ENCODE results near the gene DNAJC12. TPM values are rescaled to one million over a fixed set of nuclear protein-coding genes. Genes with fewer than 3 reads are reported as not detected.
"Not testable (repeated sequence)": the region's sequence is repeated elsewhere in the genome, so short reads cannot be mapped to it uniquely, and the experiment has no call there.

The DNAJC12 gene
- total and polyA plus RNA-seq, 10 donors = 0.43 to 2.0 (median 0.74) TPM; not detected in 1

DNA sequence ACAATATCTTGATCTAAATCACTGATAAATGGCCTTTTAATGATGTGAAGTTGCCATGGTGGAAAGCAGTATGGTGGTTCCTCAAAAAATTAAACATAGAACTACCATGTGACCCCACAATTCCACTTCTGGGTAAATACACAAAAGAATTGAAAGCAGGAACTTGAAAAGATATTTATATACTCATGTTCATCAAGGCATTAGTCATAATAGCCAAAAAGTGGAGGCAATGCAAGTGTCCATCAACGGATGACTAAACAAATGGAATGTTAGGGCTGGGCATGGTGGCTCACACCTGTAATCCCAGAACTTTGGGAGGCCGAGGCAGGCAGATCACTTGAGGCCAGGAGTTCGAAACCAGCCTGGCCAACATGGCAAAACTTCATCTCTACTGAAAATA, 2.0 kb upstream of the DNAJC12 start:
- H3K9me3 ChIP-seq = peaks cover 0 to 17% (median 6%) of the 10 kb centered on the region in 8 donors
- no peak for DNase-seq
- no peaks in the 10 kb centered on the region for H3K27me3 ChIP-seq (replicated peaks in 1 of 7)
- TF ChIP-seq POLR2A (IDR thresholded peaks at IDR 0.05) (no peak), POLR2AphosphoS5 (IDR thresholded peaks at IDR 0.05) (no peak)
- TF ChIP-seq, protein P1, sequence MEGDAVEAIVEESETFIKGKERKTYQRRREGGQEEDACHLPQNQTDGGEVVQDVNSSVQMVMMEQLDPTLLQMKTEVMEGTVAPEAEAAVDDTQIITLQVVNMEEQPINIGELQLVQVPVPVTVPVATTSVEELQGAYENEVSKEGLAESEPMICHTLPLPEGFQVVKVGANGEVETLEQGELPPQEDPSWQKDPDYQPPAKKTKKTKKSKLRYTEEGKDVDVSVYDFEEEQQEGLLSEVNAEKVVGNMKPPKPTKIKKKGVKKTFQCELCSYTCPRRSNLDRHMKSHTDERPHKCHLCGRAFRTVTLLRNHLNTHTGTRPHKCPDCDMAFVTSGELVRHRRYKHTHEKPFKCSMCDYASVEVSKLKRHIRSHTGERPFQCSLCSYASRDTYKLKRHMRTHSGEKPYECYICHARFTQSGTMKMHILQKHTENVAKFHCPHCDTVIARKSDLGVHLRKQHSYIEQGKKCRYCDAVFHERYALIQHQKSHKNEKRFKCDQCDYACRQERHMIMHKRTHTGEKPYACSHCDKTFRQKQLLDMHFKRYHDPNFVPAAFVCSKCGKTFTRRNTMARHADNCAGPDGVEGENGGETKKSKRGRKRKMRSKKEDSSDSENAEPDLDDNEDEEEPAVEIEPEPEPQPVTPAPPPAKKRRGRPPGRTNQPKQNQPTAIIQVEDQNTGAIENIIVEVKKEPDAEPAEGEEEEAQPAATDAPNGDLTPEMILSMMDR (IDR thresholded peaks at IDR 0.05 in 8 of 11, conservative IDR thresholded peaks at IDR 0.05 in 3 of 11) = no peak
- no peaks in the 10 kb centered on the region for H3K36me3 ChIP-seq
- WGBS, 5 donors = 84 to 91% (median 89%) methylated on average over 3 of the region's 3 CpGs
- H3K4me3 ChIP-seq = no peak overlapping the region
- peaks cover 0 to 4% (median 2%) of the 10 kb centered on the region in 6 donors for H3K4me1 ChIP-seq
- intact Hi-C loops (cut with DNase I; ENCODE audit: low total_unique reads) = no loop called here
- H3K27ac ChIP-seq = no peak overlapping the region

DNA sequence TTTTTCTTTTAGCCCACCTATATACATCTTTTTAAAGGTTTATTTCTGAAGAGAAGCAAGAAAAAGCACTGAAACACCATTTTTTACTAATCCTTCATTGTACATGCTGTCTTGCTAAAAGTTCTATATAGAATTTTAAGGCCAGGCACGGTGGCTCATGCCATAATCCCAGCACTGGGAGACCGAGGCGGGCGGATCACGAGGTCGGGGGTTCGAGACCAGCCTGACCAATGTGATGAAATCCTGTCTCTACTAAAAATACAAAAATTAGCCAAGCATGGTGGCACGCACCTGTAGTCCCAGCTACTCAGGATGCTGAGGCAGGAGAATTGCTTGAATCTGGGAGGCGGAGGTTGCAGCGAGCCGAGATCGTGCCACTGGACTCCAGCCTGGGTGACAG, 1.5 kb upstream of the DNAJC12 start:
- not testable (repeated sequence) for DNase-seq

DNA sequence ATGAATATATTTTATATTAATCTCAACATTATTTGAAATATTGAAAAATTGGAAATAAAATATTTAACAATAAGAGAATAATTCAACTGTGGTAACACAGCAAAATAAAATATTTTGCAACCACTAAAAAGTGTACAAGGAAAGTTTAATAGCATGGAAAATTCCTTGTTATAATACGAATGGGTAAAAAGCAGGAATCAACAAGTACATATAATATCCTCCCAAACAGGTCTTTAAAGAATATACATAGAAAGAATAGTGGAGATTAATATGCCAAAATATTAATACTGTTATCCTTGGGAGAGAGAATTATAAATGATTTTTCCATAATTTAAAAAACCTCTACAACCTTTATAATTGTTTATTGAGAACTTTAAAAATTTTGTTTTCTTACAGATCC, 1.0 kb downstream of the DNAJC12 start:
- H3K9me3 ChIP-seq = peaks cover 0 to 12% (median 4%) of the 10 kb centered on the region in 8 donors
- TF ChIP-seq POLR2AphosphoS5 (IDR thresholded peaks at IDR 0.05) (no peak), POLR2A (IDR thresholded peaks at IDR 0.05) (no peak)
- TF ChIP-seq, protein P1 (IDR thresholded peaks at IDR 0.05 in 8 of 11, conservative IDR thresholded peaks at IDR 0.05 in 3 of 11) = no peak
- H3K4me1 ChIP-seq = peaks cover 0 to 4% (median 2%) of the 10 kb centered on the region in 6 donors
- no peaks in the 10 kb centered on the region for H3K27me3 ChIP-seq (replicated peaks in 1 of 7)
- no peak overlapping the region for H3K4me3 ChIP-seq
- no peak overlapping the region for H3K27ac ChIP-seq
- intact Hi-C loops (cut with DNase I; ENCODE audit: low total_unique reads) = no loop called here
- 79 to 88% (median 83%) methylated on average over 1 of the region's 1 CpG for WGBS, 5 donors
- DNase-seq = no peak
- H3K36me3 ChIP-seq = no peaks in the 10 kb centered on the region

More for the DNA sequence above, 1.5 kb upstream of the DNAJC12 start:
- H3K27ac ChIP-seq; H3K4me1 ChIP-seq; intact Hi-C loops (cut with DNase I; ENCODE audit: low total_unique reads); H3K27me3 ChIP-seq (replicated peaks in 1 of 7); H3K36me3 ChIP-seq; H3K4me3 ChIP-seq: not testable (repeated sequence)
- WGBS, 5 donors = 94 to 97% (median 96%) methylated on average over 12 of the region's 12 CpGs
- H3K9me3 ChIP-seq = peaks cover 0 to 17% (median 6%) of the 10 kb centered on the region in 8 donors

DNA sequence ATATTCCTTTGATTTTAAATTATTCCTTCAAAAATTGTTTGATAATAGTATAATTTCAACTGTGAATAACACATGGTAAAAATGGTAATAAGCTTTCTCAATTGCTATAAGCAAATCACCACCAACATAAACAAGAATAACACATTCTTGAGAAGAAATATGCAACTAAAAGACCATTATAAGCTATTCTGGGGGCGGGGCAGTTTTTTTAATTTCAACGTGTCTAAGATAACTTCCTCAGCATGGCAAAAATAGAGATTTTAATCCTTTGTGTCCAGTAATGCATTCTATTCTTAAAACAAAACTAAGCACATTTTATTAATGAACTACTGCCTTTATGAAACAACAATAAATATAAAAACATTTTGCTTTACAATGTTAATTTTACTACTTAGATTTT, 1.5 kb downstream of the DNAJC12 start:
- no peak for DNase-seq
- WGBS, 5 donors = 40 to 60% (median 55%) methylated on average over 2 of the region's 2 CpGs
- Histone ChIP-seq H3K36me3 (no peaks in the 10 kb centered on the region), H3K4me1 (peaks cover 0 to 4% (median 2%) of the 10 kb centered on the region in 6 donors), H3K9me3 (peaks cover 0 to 7% (median under 1%) of the 10 kb centered on the region in 8 donors), H3K27ac (no peak overlapping the region), H3K4me3 (no peak overlapping the region), H3K27me3 (replicated peaks in 1 of 7) (no peaks in the 10 kb centered on the region)
- TF ChIP-seq POLR2AphosphoS5 (IDR thresholded peaks at IDR 0.05) = no peak
- TF ChIP-seq, protein P1 (IDR thresholded peaks at IDR 0.05 in 8 of 11, conservative IDR thresholded peaks at IDR 0.05 in 3 of 11) = no peak
- no peak for TF ChIP-seq POLR2A (IDR thresholded peaks at IDR 0.05)
- intact Hi-C loops (cut with DNase I; ENCODE audit: low total_unique reads) = no loop called here

DNA sequence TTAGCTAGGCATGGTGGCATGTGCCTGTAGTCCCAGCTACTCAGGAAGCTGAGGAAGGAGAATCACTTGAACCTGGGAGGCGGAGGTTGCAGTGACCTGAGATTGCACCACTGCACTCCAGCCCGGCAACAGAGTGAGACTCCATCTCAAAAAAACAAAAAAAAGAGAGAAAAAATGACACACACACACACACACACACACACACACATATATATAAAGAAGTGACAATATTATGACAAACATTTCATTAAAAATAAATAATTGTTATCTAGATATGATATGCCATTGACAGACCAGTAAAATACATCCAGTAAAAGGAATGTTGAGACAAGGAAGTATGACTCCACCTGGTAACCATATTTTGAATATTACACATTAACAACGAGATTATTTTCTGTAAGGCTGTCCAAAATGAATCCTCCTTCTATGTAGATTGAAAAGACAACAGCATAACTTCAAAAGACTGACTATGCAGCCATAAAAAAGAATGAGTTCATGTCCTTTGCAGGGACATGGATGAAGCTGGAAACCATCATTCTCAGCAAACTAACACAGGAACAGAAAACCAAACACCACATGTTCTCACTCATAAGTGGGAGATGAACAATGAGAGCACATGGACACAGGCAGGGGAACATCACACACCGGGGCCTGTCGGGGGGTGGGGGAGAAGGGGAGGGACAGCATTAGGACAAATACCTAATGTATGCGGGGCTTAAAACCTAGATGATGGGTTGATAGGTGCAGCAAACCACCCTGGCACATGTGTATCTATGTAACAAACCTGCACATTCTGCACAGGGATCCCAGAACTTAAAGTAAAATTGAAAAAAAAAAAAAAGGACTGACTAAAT, 2.2 kb downstream of the DNAJC12 start:
- WGBS, 5 donors = 60 to 75% (median 68%) methylated on average over 6 of the region's 6 CpGs
- H3K27me3 ChIP-seq (replicated peaks in 1 of 7); DNase-seq; H3K9me3 ChIP-seq; intact Hi-C loops (cut with DNase I; ENCODE audit: low total_unique reads); H3K4me1 ChIP-seq; H3K36me3 ChIP-seq; H3K4me3 ChIP-seq; H3K27ac ChIP-seq: not testable (repeated sequence)

Data from spleen (tissue), 11 donors.